GM23248 (cell line): Measurements from ENCODE around the gene SPRR1A. TPM values are rescaled to one million over a fixed set of nuclear protein-coding genes. Genes with fewer than 3 reads are reported as not detected.

ENCODE experiments used
- DNase-seq: peaks from one replicate; pipeline ENCODE4 v3.0.0-alpha.2; 2015
- H2AFZ ChIP-seq: fragments of 200-600 bp; sonication (generic); 2 replicates; pipeline ENCODE4 v1.6.1; 2016; ENCODE audit warnings: antibody characterized with exemption
- H3F3A ChIP-seq: fragments of 200-600 bp; sonication (generic); 2 replicates; pipeline ENCODE4 v1.6.1; 2016; ENCODE audit warnings: mild to moderate bottlenecking, antibody characterized with exemption, mixed run types; ENCODE audit not compliant: insufficient read depth
- H3K27ac ChIP-seq: fragments of 200-600 bp; sonication (generic); 2 replicates; pipeline ENCODE4 v1.5.1; 2016; ENCODE audit warnings: mild to moderate bottlenecking
- H3K27me3 ChIP-seq: fragments of 200-600 bp; sonication (generic); replicated peaks from 2 replicates; pipeline ENCODE4 v1.6.1; 2016; ENCODE audit warnings: mild to moderate bottlenecking; ENCODE audit not compliant: insufficient read depth
- H3K36me3 ChIP-seq: fragments of 200-600 bp; sonication (generic); 2 replicates; pipeline ENCODE4 v1.6.1; 2016; ENCODE audit warnings: low read depth, mild to moderate bottlenecking
- H3K4me1 ChIP-seq: fragments of 200-600 bp; sonication (generic); 2 replicates; pipeline ENCODE4 v1.6.1; 2016; ENCODE audit warnings: mild to moderate bottlenecking; ENCODE audit not compliant: insufficient read depth
- H3K4me2 ChIP-seq: fragments of 200-600 bp; sonication (generic); one replicate; pipeline ENCODE4 v1.6.1; 2016; ENCODE audit warnings: mild to moderate bottlenecking; ENCODE audit not compliant: unreplicated experiment
- H3K4me3 ChIP-seq: fragments of 200-600 bp; sonication (generic); 2 replicates; pipeline ENCODE4 v1.5.1; 2016; ENCODE audit warnings: mild to moderate bottlenecking
- H3K79me2 ChIP-seq: fragments of 200-600 bp; sonication (generic); 2 replicates; pipeline ENCODE4 v1.6.1; 2016; ENCODE audit warnings: mild to moderate bottlenecking; ENCODE audit not compliant: insufficient read depth
- H3K9ac ChIP-seq: fragments of 200-600 bp; sonication (generic); 2 replicates; pipeline ENCODE4 v1.6.1; 2016; ENCODE audit warnings: mild to moderate bottlenecking
- H3K9me2 ChIP-seq: fragments of 200-600 bp; sonication (generic); 2 replicates; pipeline ENCODE4 v1.6.1; 2016; ENCODE audit warnings: mixed run types, mild to moderate bottlenecking, moderate library complexity; ENCODE audit not compliant: insufficient read depth
- H3K9me3 ChIP-seq: fragments of 200-600 bp; sonication (generic); one replicate; pipeline ENCODE4 v1.6.1; 2017; ENCODE audit warnings: low read depth
- H4K20me1 ChIP-seq: fragments of 200-600 bp; sonication (generic); 2 replicates; pipeline ENCODE4 v1.6.0; 2016; ENCODE audit not compliant: insufficient read depth
- EZH2 ChIP-seq: fragments of 200-600 bp; sonication (generic); IDR thresholded peaks from 2 replicates; pipeline ENCODE4 v1.6.1; 2018; ENCODE audit warnings: antibody characterized with exemption, mild to moderate bottlenecking; ENCODE audit not compliant: insufficient read depth, poor library complexity, severe bottlenecking
- EZH2phosphoT487 ChIP-seq: fragments of 200-600 bp; sonication (generic); IDR thresholded peaks from 2 replicates; pipeline ENCODE4 v1.6.1; 2018; ENCODE audit warnings: antibody characterized with exemption, moderate library complexity, mild to moderate bottlenecking, low read depth; ENCODE audit not compliant: insufficient read depth
- WGBS, 2 experiments: methylation state at CpG; one replicate each; pipeline ENCODE4 v1.1.6; 2015 to 2017; ENCODE audit warnings: low lambda C conversion rate in 2 of 2, low coverage in 1 of 2; ENCODE audit errors: missing lambda C conversion rate in 2 of 2; 5-methylcytosine and 5-hydroxymethylcytosine counted together
- in situ Hi-C: fragments of 300-500 bp; cut with MboI; formaldehyde crosslinking; loops from 2 replicates; pipeline ENCODE4 v1.15.0; 2020
- polyA plus RNA-seq: library from polyadenylated mRNA; unstranded; fragments of >200 nt; fragmentation: Nextera tagmentation; extraction: Ambion mirVana; gene quantifications from 2 replicates; pipeline ENCODE4 v1.2.1, GENCODE V29; 2016
- total RNA-seq: library from RNA; depleted of rRNA; stranded (reverse); fragments of >200 nt; shearing (Covaris generic); gene quantifications from 2 replicates; pipeline ENCODE4 v1.2.3, GENCODE V29; 2014

The SPRR1A gene
- total and polyA plus RNA-seq, 2 experiments from 2014 or later, result not detected

DNA sequence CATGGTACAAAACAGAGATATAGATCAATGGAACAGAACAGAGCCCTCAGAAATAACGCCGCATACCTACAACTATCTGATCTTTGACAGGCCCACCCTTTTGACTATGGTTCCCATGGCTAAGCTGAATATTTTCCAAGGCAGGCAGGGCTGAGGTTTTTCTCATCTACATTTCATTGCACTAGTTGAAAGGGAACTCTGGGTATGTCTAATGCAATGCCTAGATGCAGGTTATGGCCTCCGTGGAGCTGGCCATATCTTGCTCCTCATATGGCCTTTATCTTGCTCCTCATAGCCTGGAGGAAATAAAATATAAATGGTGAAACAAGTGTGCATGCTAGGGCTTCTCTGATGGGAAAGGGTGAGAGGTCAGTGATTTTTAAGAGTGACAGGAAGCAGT, 26.3 kb upstream of the SPRR1A start:
- H3K27ac ChIP-seq, result no peak overlapping the region
- H3K9me2 ChIP-seq, result no peaks in the 10 kb centered on the region
- no peak overlapping the region for H3K9ac ChIP-seq
- in situ Hi-C loops, result no loop called here
- H4K20me1 ChIP-seq, result no peaks in the 10 kb centered on the region
- no peaks in the 10 kb centered on the region for H3K9me3 ChIP-seq
- no peak overlapping the region for H3K4me3 ChIP-seq
- no peaks in the 10 kb centered on the region for H3K36me3 ChIP-seq
- no peak overlapping the region for H3K4me2 ChIP-seq
- no peaks in the 10 kb centered on the region for H3F3A ChIP-seq
- H3K79me2 ChIP-seq, result no peaks in the 10 kb centered on the region
- WGBS, 2 experiments, result 44 to 46% methylated on average over 3 of the region's 3 CpGs
- no peaks in the 10 kb centered on the region for H3K4me1 ChIP-seq
- DNase-seq, result no peak
- TF ChIP-seq EZH2phosphoT487, result no peak
- TF ChIP-seq EZH2, result no peak
- no peak overlapping the region for H2AFZ ChIP-seq
- no peaks in the 10 kb centered on the region; the same call in 1 of the 2 replicates for H3K27me3 ChIP-seq

- no peak overlapping the region for H3K4me2 ChIP-seq
- H3K36me3 ChIP-seq, result no peaks in the 10 kb centered on the region
- no peaks in the 10 kb centered on the region for H4K20me1 ChIP-seq
- H3K27me3 ChIP-seq, result no peaks in the 10 kb centered on the region; the same call in 1 of the 2 replicates
- in situ Hi-C loops, result no loop called here
- TF ChIP-seq EZH2 (no peak), EZH2phosphoT487 (no peak)
- DNase-seq, result no peak
- no peak overlapping the region for H3K27ac ChIP-seq
- no peaks in the 10 kb centered on the region for H3K9me3 ChIP-seq
- no peaks in the 10 kb centered on the region for H3K4me1 ChIP-seq
- WGBS, 2 experiments, result 34 to 44% methylated on average over 3 of the region's 3 CpGs
- H3K4me3 ChIP-seq, result no peak overlapping the region
- H3K79me2 ChIP-seq, result no peaks in the 10 kb centered on the region
- no peak overlapping the region for H2AFZ ChIP-seq
- no peak overlapping the region for H3K9ac ChIP-seq
- H3F3A ChIP-seq, result no peaks in the 10 kb centered on the region
- no peaks in the 10 kb centered on the region for H3K9me2 ChIP-seq
These were observed 24.6 kb upstream of the SPRR1A start for GRCh38 chr1:152959273-152959672.

GRCh38 chr1:152959801-152960451, 24.0 kb upstream of the SPRR1A start:
- H3K4me1 ChIP-seq, result no peaks in the 10 kb centered on the region
- H3K9ac ChIP-seq, result no peak overlapping the region
- in situ Hi-C loops, result no loop called here
- DNase-seq, result peak; percentile 4
- no peaks in the 10 kb centered on the region; the same call in 1 of the 2 replicates for H3K27me3 ChIP-seq
- H3F3A ChIP-seq, result no peaks in the 10 kb centered on the region
- H4K20me1 ChIP-seq, result no peaks in the 10 kb centered on the region
- no peak overlapping the region for H3K4me2 ChIP-seq
- no peaks in the 10 kb centered on the region for H3K9me2 ChIP-seq
- H3K27ac ChIP-seq, result no peak overlapping the region
- TF ChIP-seq EZH2phosphoT487 (no peak), EZH2 (no peak)
- H3K4me3 ChIP-seq, result no peak overlapping the region
- H3K9me3 ChIP-seq, result no peaks in the 10 kb centered on the region
- H3K36me3 ChIP-seq, result no peaks in the 10 kb centered on the region
- WGBS, 2 experiments, result 59 to 60% methylated on average over 10 of the region's 10 CpGs
- H3K79me2 ChIP-seq, result no peaks in the 10 kb centered on the region
- H2AFZ ChIP-seq, result no peak overlapping the region

DNA sequence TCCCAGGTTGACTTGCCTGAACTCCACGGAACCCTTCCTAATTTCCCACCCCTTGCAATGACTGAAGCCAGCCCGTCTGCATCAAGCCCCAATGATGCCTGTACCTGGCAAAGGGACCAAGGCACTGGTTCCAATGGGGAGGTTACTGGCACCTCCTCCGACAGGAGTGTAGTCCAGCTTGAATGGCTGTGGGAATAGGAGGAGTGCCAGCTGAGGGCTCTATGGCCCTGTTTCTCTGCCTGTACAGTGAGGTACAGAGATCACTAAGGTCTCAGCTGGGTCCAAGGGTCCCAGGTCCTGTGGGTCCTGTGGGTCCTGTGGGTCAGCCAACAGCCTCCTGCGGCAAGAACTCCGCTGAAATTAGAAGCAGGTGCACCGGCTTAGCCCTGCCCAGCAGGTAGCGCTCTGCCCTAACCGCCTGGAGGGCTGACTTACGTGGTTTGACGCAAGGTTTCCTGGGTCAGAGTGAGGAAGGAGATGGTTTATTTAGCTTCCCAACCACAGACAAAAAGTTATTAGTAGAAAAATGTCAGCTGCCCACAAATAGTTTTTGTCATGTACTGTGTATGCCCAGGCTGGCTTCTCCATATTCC, 23.3 kb upstream of the SPRR1A start:
- in situ Hi-C loops, result no loop called here
- Histone ChIP-seq H3K4me1 (no peaks in the 10 kb centered on the region), H3K36me3 (no peaks in the 10 kb centered on the region), H3K27me3 (no peaks in the 10 kb centered on the region; the same call in 1 of the 2 replicates), H2AFZ (no peak overlapping the region), H3K79me2 (no peaks in the 10 kb centered on the region), H3K4me3 (no peak overlapping the region), H3K9ac (no peak overlapping the region), H3K4me2 (no peak overlapping the region), H3K27ac (no peak overlapping the region), H4K20me1 (no peaks in the 10 kb centered on the region), H3K9me3 (no peaks in the 10 kb centered on the region), H3K9me2 (no peaks in the 10 kb centered on the region), H3F3A (no peaks in the 10 kb centered on the region)
- WGBS, 2 experiments, result 26 to 31% methylated on average over 10 of the region's 10 CpGs
- TF ChIP-seq EZH2 (no peak), EZH2phosphoT487 (no peak)
- DNase-seq, result no peak
